ENCODE results near the gene RARS2. TPM values are rescaled to one million over a fixed set of nuclear protein-coding genes. Genes with fewer than 3 reads are reported as not detected.
A peak's percentile ranks its signal among the peaks of the same experiment; 100 is the strongest.

The RARS2 gene
- total RNA-seq, 5 donors from 2014 or later (not counting 1 experiment from before 2014, with no cell fraction given): 27.5 to 31.4 (median 28.4) TPM

- Histone ChIP-seq H3K27me3 (replicated peaks in 1 of 2; ENCODE audit: control insufficient read depth in 2 of 2, extremely low read depth in 1 of 2, insufficient read depth in 2 of 2, low read length in 1 of 2) (no peaks in the 10 kb centered on the region), H3K4me3 (ENCODE audit: control insufficient read depth in 1 of 2, extremely low read depth in 1 of 2, low read length in 1 of 2) (no peak overlapping the region), H3K9me3 (no peaks in the 10 kb centered on the region), H3K4me1 (ENCODE audit: control insufficient read depth in 1 of 2, extremely low read depth in 1 of 2, insufficient read depth in 2 of 2, low read length in 2 of 2) (no peaks in the 10 kb centered on the region), H3K36me3 (ENCODE audit: control insufficient read depth in 2 of 2, extremely low read depth in 1 of 2, insufficient read depth in 1 of 2, low read length in 1 of 2) (peaks cover 0 to 29% of the 10 kb centered on the region in 2 donors), H3K27ac (ENCODE audit: low read length) (no peak overlapping the region)
- Mint-ChIP-seq H3K4me1 (no peaks in the 10 kb centered on the region), H3K27ac (no peak overlapping the region), H3K36me3 (peaks cover 39% of the 10 kb centered on the region), H3K27me3 (no peaks in the 10 kb centered on the region), H3K4me3 (no peak overlapping the region), H3K9me3 (no peaks in the 10 kb centered on the region)
- ATAC-seq (replicated peaks in 1 of 4) (no peak), DNase-seq (no peak)
- ChIA-PET CTCF (interaction anchor here in 1 of 2 donors (0.7 to 0.8 kb wide), 3 partner anchors 38 to 1276 kb away, joined by 3 to 5 read pairs (median 3); no protein-coding TSS in a partner anchor), POLR2A (interaction anchor here in 1 of 2 donors (0.5 kb wide), 1 partner anchor 193 kb away, joined by 4 read pairs; no protein-coding TSS in a partner anchor)
- no CpG with 5 or more reads among the region's 2 CpGs for WGBS (ENCODE audit: insufficient coverage)
These were observed 16.4 kb upstream of the RARS2 start for GRCh38 chr6:87606199-87606598.

GRCh38 chr6:87600576-87600975 is 10.8 kb upstream of the RARS2 start:
- Histone ChIP-seq H3K9me3 (no peaks in the 10 kb centered on the region), H3K27ac (ENCODE audit: low read length) (no peak overlapping the region), H3K36me3 (ENCODE audit: control insufficient read depth in 2 of 2, extremely low read depth in 1 of 2, insufficient read depth in 1 of 2, low read length in 1 of 2) (peaks cover 3 to 16% of the 10 kb centered on the region in 2 donors), H3K27me3 (replicated peaks in 1 of 2; ENCODE audit: control insufficient read depth in 2 of 2, extremely low read depth in 1 of 2, insufficient read depth in 2 of 2, low read length in 1 of 2) (no peaks in the 10 kb centered on the region), H3K4me3 (ENCODE audit: control insufficient read depth in 1 of 2, extremely low read depth in 1 of 2, low read length in 1 of 2) (no peak overlapping the region), H3K4me1 (ENCODE audit: control insufficient read depth in 1 of 2, extremely low read depth in 1 of 2, insufficient read depth in 2 of 2, low read length in 2 of 2) (no peaks in the 10 kb centered on the region)
- H3K9me3 Mint-ChIP-seq: no peaks in the 10 kb centered on the region
- no peak for DNase-seq
- no peaks in the 10 kb centered on the region for H3K4me1 Mint-ChIP-seq
- ChIA-PET POLR2A (no interaction called here), CTCF (no interaction called here)
- no peak overlapping the region for H3K27ac Mint-ChIP-seq
- H3K4me3 Mint-ChIP-seq: no peak overlapping the region
- H3K36me3 Mint-ChIP-seq: peaks cover 22% of the 10 kb centered on the region
- ATAC-seq (replicated peaks in 1 of 4): no peak
- no CpG with 5 or more reads among the region's 1 CpG for WGBS (ENCODE audit: insufficient coverage)
- H3K27me3 Mint-ChIP-seq: no peaks in the 10 kb centered on the region

GRCh38 chr6:87590990-87591389 is 1.2 kb upstream of the RARS2 start:
- no CpG with 5 or more reads among the region's 4 CpGs for WGBS (ENCODE audit: insufficient coverage)
- peaks cover 58 to 73% (median 72%) of the 10 kb centered on the region in 3 donors for H3K4me1 Mint-ChIP-seq
- no peak overlapping the region for H3K27ac ChIP-seq (ENCODE audit: low read length)

GRCh38 chr6:87590417-87590880 is 662 bp upstream of the RARS2 start:
- DNase-seq (no peak), ATAC-seq (replicated peaks in 1 of 4) (no peak)
- no peaks in the 10 kb centered on the region for H3K9me3 ChIP-seq
- peak overlapping the region; percentile 77 for H3K27ac ChIP-seq (ENCODE audit: low read length)
- Mint-ChIP-seq H3K36me3 (peaks cover 11% of the 10 kb centered on the region), H3K9me3 (no peaks in the 10 kb centered on the region), H3K4me1 (peaks cover 63 to 77% (median 75%) of the 10 kb centered on the region in 3 donors), H3K27ac (peak overlapping the region; percentile 89 to 91), H3K27me3 (no peaks in the 10 kb centered on the region), H3K4me3 (peak overlapping the region; percentile 92 to 100 (median 93))
- H3K4me1 ChIP-seq (ENCODE audit: control insufficient read depth in 1 of 2, extremely low read depth in 1 of 2, insufficient read depth in 2 of 2, low read length in 2 of 2): peaks cover 21 to 29% of the 10 kb centered on the region in 2 experiments
- H3K36me3 ChIP-seq (ENCODE audit: control insufficient read depth in 2 of 2, extremely low read depth in 1 of 2, insufficient read depth in 1 of 2, low read length in 1 of 2): peaks cover 0 to 10% of the 10 kb centered on the region in 2 donors
- POLR2A ChIA-PET: interaction anchor here in 1 of 2 donors (0.8 kb wide), 1 partner anchor 118 kb away, joined by 3 read pairs; the partner anchor contains the start of gene SLC35A1
- CTCF ChIA-PET: no interaction called here
- H3K4me3 ChIP-seq (ENCODE audit: control insufficient read depth in 1 of 2, extremely low read depth in 1 of 2, low read length in 1 of 2): peak overlapping the region; percentile 85 to 99
- H3K27me3 ChIP-seq (replicated peaks in 1 of 2; ENCODE audit: control insufficient read depth in 2 of 2, extremely low read depth in 1 of 2, insufficient read depth in 2 of 2, low read length in 1 of 2): no peaks in the 10 kb centered on the region
- WGBS (ENCODE audit: insufficient coverage): 3% methylated on average over 8 of the region's 11 CpGs

More at GRCh38 chr6:87590990-87591389, 1.2 kb upstream of the RARS2 start:
- Histone ChIP-seq H3K4me1 (ENCODE audit: control insufficient read depth in 1 of 2, extremely low read depth in 1 of 2, insufficient read depth in 2 of 2, low read length in 2 of 2) (peaks cover 21 to 29% of the 10 kb centered on the region in 2 experiments), H3K27me3 (replicated peaks in 1 of 2; ENCODE audit: control insufficient read depth in 2 of 2, extremely low read depth in 1 of 2, insufficient read depth in 2 of 2, low read length in 1 of 2) (no peaks in the 10 kb centered on the region), H3K4me3 (ENCODE audit: control insufficient read depth in 1 of 2, extremely low read depth in 1 of 2, low read length in 1 of 2) (peak overlapping the region in 1 of 2 donors; percentile 85), H3K36me3 (ENCODE audit: control insufficient read depth in 2 of 2, extremely low read depth in 1 of 2, insufficient read depth in 1 of 2, low read length in 1 of 2) (peaks cover 3 to 15% of the 10 kb centered on the region in 2 donors), H3K9me3 (no peaks in the 10 kb centered on the region)
- peak overlapping the region; percentile 92 to 100 (median 93) for H3K4me3 Mint-ChIP-seq
- POLR2A ChIA-PET: interaction anchor here in 1 of 2 donors (0.8 kb wide), 1 partner anchor 118 kb away, joined by 3 read pairs; the partner anchor contains the start of gene SLC35A1
- DNase-seq (no peak), ATAC-seq (replicated peaks in 1 of 4) (no peak)
- no peaks in the 10 kb centered on the region for H3K27me3 Mint-ChIP-seq
- peak overlapping the region in 1 of 2 donors; percentile 91 for H3K27ac Mint-ChIP-seq
- H3K9me3 Mint-ChIP-seq: no peaks in the 10 kb centered on the region
- CTCF ChIA-PET: no interaction called here
- H3K36me3 Mint-ChIP-seq: peaks cover 13% of the 10 kb centered on the region

GRCh38 chr6:87588756-87589407 is 905 bp downstream of the RARS2 start:
- H3K4me1 Mint-ChIP-seq: peaks cover 76 to 82% (median 79%) of the 10 kb centered on the region in 3 donors
- Histone ChIP-seq H3K27ac (ENCODE audit: low read length) (peak overlapping the region; percentile 77), H3K36me3 (ENCODE audit: control insufficient read depth in 2 of 2, extremely low read depth in 1 of 2, insufficient read depth in 1 of 2, low read length in 1 of 2) (peaks cover 0 to 1% of the 10 kb centered on the region in 2 donors), H3K27me3 (replicated peaks in 1 of 2; ENCODE audit: control insufficient read depth in 2 of 2, extremely low read depth in 1 of 2, insufficient read depth in 2 of 2, low read length in 1 of 2) (no peaks in the 10 kb centered on the region), H3K4me3 (ENCODE audit: control insufficient read depth in 1 of 2, extremely low read depth in 1 of 2, low read length in 1 of 2) (peak overlapping the region; percentile 85 to 99), H3K4me1 (ENCODE audit: control insufficient read depth in 1 of 2, extremely low read depth in 1 of 2, insufficient read depth in 2 of 2, low read length in 2 of 2) (peaks cover 21 to 29% of the 10 kb centered on the region in 2 experiments), H3K9me3 (no peaks in the 10 kb centered on the region)
- no peaks in the 10 kb centered on the region for H3K27me3 Mint-ChIP-seq
- H3K36me3 Mint-ChIP-seq: peaks cover 14% of the 10 kb centered on the region
- ATAC-seq (replicated peaks in 1 of 4) (no peak), DNase-seq (no peak)
- POLR2A ChIA-PET: interaction anchor here (0.5 to 0.9 kb wide), 9 partner anchors 63 to 1291 kb away, joined by 3 to 5 read pairs (median 4); partner anchors contain the start of genes AKIRIN2 (in 1 of the 2) and ZNF292 (in 1 of the 2)
- WGBS (ENCODE audit: insufficient coverage): 63% methylated on average over 3 of the region's 10 CpGs
- H3K4me3 Mint-ChIP-seq: peak overlapping the region; percentile 92 to 100 (median 93)
- CTCF ChIA-PET: interaction anchor here (0.5 to 0.6 kb wide), 3 partner anchors 104 to 339 kb away, joined by 3 to 4 read pairs (median 4); no protein-coding TSS in a partner anchor
- H3K27ac Mint-ChIP-seq: peak overlapping the region; percentile 89 to 91
- H3K9me3 Mint-ChIP-seq: no peaks in the 10 kb centered on the region

- Mint-ChIP-seq H3K27ac (no peak overlapping the region), H3K36me3 (peaks cover 28% of the 10 kb centered on the region), H3K27me3 (no peaks in the 10 kb centered on the region), H3K4me3 (peak overlapping the region in 1 of 3 donors; percentile 16), H3K9me3 (no peaks in the 10 kb centered on the region), H3K4me1 (peaks cover 85 to 87% (median 86%) of the 10 kb centered on the region in 3 donors)
- ChIA-PET POLR2A (interaction anchor here in 1 of 2 donors (0.9 kb wide), 1 partner anchor 12 kb away, joined by 4 read pairs; no protein-coding TSS in a partner anchor), CTCF (interaction anchor here in 1 of 2 donors (1.0 kb wide), 1 partner anchor 56 kb away, joined by 3 read pairs; no protein-coding TSS in a partner anchor)
- H3K27me3 ChIP-seq (replicated peaks in 1 of 2; ENCODE audit: control insufficient read depth in 2 of 2, extremely low read depth in 1 of 2, insufficient read depth in 2 of 2, low read length in 1 of 2): no peaks in the 10 kb centered on the region
- H3K27ac ChIP-seq (ENCODE audit: low read length): no peak overlapping the region
- H3K4me1 ChIP-seq (ENCODE audit: control insufficient read depth in 1 of 2, extremely low read depth in 1 of 2, insufficient read depth in 2 of 2, low read length in 2 of 2): peaks cover 21 to 27% of the 10 kb centered on the region in 2 experiments
- no peak for ATAC-seq (replicated peaks in 1 of 4)
- H3K4me3 ChIP-seq (ENCODE audit: control insufficient read depth in 1 of 2, extremely low read depth in 1 of 2, low read length in 1 of 2): no peak overlapping the region
- DNase-seq: no peak
- H3K9me3 ChIP-seq: no peaks in the 10 kb centered on the region
- peaks cover 5 to 14% of the 10 kb centered on the region in 2 donors for H3K36me3 ChIP-seq (ENCODE audit: control insufficient read depth in 2 of 2, extremely low read depth in 1 of 2, insufficient read depth in 1 of 2, low read length in 1 of 2)
- 100% methylated on average over 4 of the region's 8 CpGs for WGBS (ENCODE audit: insufficient coverage)
These were observed 3.3 kb downstream of the RARS2 start for GRCh38 chr6:87586371-87587077.
